DND-41 (cell line): Measurements from ENCODE around the gene RNF123.

Experiments
- ATAC-seq: fragments of 200-7000 bp; cut with Tn5 transposase; 3 replicates; pipeline ENCODE4 v1.9.1; 2021; ENCODE audit warnings: low read depth; ENCODE audit not compliant: insufficient read depth
- DNase-seq: peaks from one replicate; pipeline ENCODE4 v3.0.0-alpha.2; 2020
- H2AFZ ChIP-seq: 2 replicates; pipeline ENCODE4 v1.6.0; 2012; ENCODE audit warnings: low read depth, low read length
- H3K27ac ChIP-seq: 2 replicates; pipeline ENCODE4 v1.5.1; 2012; ENCODE audit warnings: low read length, inconsistent platforms
- H3K27me3 ChIP-seq: fragments of 200-600 bp; sonication (generic); 2 replicates; pipeline ENCODE4 v1.6.0; 2012; ENCODE audit warnings: low read length, mild to moderate bottlenecking, inconsistent platforms; ENCODE audit not compliant: insufficient read depth, poor library complexity
- H3K36me3 ChIP-seq: 2 replicates; pipeline ENCODE4 v1.5.1; 2012; ENCODE audit warnings: low read length, inconsistent platforms; ENCODE audit not compliant: insufficient read depth
- H3K4me1 ChIP-seq: 2 replicates; pipeline ENCODE4 v1.5.1; 2012; ENCODE audit warnings: mild to moderate bottlenecking, low read length; ENCODE audit not compliant: insufficient read depth
- H3K4me2 ChIP-seq: 2 replicates; pipeline ENCODE4 v1.6.0; 2012; ENCODE audit warnings: mild to moderate bottlenecking, moderate library complexity, low read length, inconsistent platforms; ENCODE audit not compliant: insufficient read depth
- H3K4me3 ChIP-seq, 2 experiments: fragments of 200-600 bp in 1 of 2; shearing (Covaris generic) in 1 of 2; 2 replicates each; pipeline ENCODE4 v1.5.1; 2012 to 2016; ENCODE audit warnings: inconsistent platforms in 2 of 2, low read length in 2 of 2, mild to moderate bottlenecking in 2 of 2, low read depth in 1 of 2, moderate library complexity in 1 of 2
- H3K79me2 ChIP-seq: 2 replicates; pipeline ENCODE4 v1.6.0; 2012; ENCODE audit warnings: low read length, inconsistent platforms; ENCODE audit not compliant: insufficient read depth
- H3K9ac ChIP-seq: 2 replicates; pipeline ENCODE4 v1.6.0; 2012; ENCODE audit warnings: low read depth, mild to moderate bottlenecking, inconsistent platforms, low read length, moderate library complexity
- H3K9me3 ChIP-seq: 2 replicates; pipeline ENCODE4 v1.5.1; 2012; ENCODE audit warnings: low read length, moderate library complexity, mild to moderate bottlenecking, inconsistent platforms; ENCODE audit not compliant: insufficient read depth, severe bottlenecking
- H4K20me1 ChIP-seq: 2 replicates; pipeline ENCODE4 v1.6.0; 2012; ENCODE audit warnings: low read length; ENCODE audit not compliant: insufficient read depth
- CTCF ChIP-seq: IDR thresholded peaks from 2 replicates; pipeline ENCODE4 v1.5.1; 2012; ENCODE audit warnings: borderline replicate concordance, low read length, moderate library complexity, mild to moderate bottlenecking; ENCODE audit not compliant: poor library complexity, severe bottlenecking; ENCODE audit errors: extremely low read depth
- EZH2 ChIP-seq: IDR thresholded peaks from 3 replicates; pipeline ENCODE4 v1.6.1; 2012; ENCODE audit warnings: borderline replicate concordance, low read depth, mild to moderate bottlenecking, moderate library complexity, low read length, inconsistent platforms; ENCODE audit not compliant: severe bottlenecking

The RNF123 gene

GRCh38 chr3:49664300-49664699 lies 25.1 kb upstream of the RNF123 start:
- no peak overlapping the region for H3K9ac ChIP-seq
- no peak overlapping the region for H3K27ac ChIP-seq
- no peaks in the 10 kb centered on the region for H3K9me3 ChIP-seq
- H3K36me3 ChIP-seq: no peaks in the 10 kb centered on the region
- H3K4me2 ChIP-seq: no peak overlapping the region
- TF ChIP-seq EZH2 (no peak), CTCF (no peak)
- no peaks in the 10 kb centered on the region for H3K79me2 ChIP-seq
- DNase-seq: no peak
- H4K20me1 ChIP-seq: peaks cover 4% of the 10 kb centered on the region; the same call in 1 of the 2 replicates
- no peak for ATAC-seq
- H3K4me1 ChIP-seq: no peaks in the 10 kb centered on the region
- H2AFZ ChIP-seq: no peak overlapping the region
- no peak overlapping the region for H3K4me3 ChIP-seq
- no peaks in the 10 kb centered on the region for H3K27me3 ChIP-seq

GRCh38 chr3:49665822-49666519 lies 23.4 kb upstream of the RNF123 start:
- TF ChIP-seq EZH2 (no peak), CTCF (no peak)
- no peak overlapping the region for H3K4me3 ChIP-seq
- no peaks in the 10 kb centered on the region for H3K27me3 ChIP-seq

GRCh38 chr3:49666592-49666991 lies 22.8 kb upstream of the RNF123 start:
- Histone ChIP-seq H4K20me1 (peaks cover 6% of the 10 kb centered on the region; the same call in 1 of the 2 replicates), H3K4me1 (no peaks in the 10 kb centered on the region), H3K27ac (no peak overlapping the region), H3K9ac (no peak overlapping the region), H3K4me3 (no peak overlapping the region), H2AFZ (no peak overlapping the region), H3K27me3 (no peaks in the 10 kb centered on the region), H3K79me2 (no peaks in the 10 kb centered on the region), H3K9me3 (no peaks in the 10 kb centered on the region), H3K36me3 (no peaks in the 10 kb centered on the region), H3K4me2 (no peak overlapping the region)
- DNase-seq: no peak
- TF ChIP-seq CTCF (no peak), EZH2 (no peak)
- no peak for ATAC-seq

More at GRCh38 chr3:49665822-49666519, 23.4 kb upstream of the RNF123 start:
- Histone ChIP-seq H4K20me1 (peaks cover 4% of the 10 kb centered on the region; the same call in 1 of the 2 replicates), H3K79me2 (no peaks in the 10 kb centered on the region), H3K9ac (no peak overlapping the region), H3K27ac (no peak overlapping the region), H3K4me1 (no peaks in the 10 kb centered on the region), H3K36me3 (no peaks in the 10 kb centered on the region), H2AFZ (no peak overlapping the region), H3K9me3 (no peaks in the 10 kb centered on the region), H3K4me2 (no peak overlapping the region)
- DNase-seq (no peak), ATAC-seq (no peak)
